ENCODE results near the gene RMDN2. TPM values are rescaled to one million over a fixed set of nuclear protein-coding genes. Genes with fewer than 3 reads are reported as not detected.

Gene RMDN2
- total RNA-seq, 1 experiment from 2014 or later, result 4.3 TPM

GRCh38 chr2:37904425-37904824 is 20.7 kb upstream of the RMDN2 start:
- Mint-ChIP-seq H3K27ac (ENCODE audit: unreplicated experiment) (no peak overlapping the region), H3K36me3 (ENCODE audit: insufficient read depth, unreplicated experiment) (no peaks in the 10 kb centered on the region), H3K4me1 (ENCODE audit: low read depth, unreplicated experiment) (peaks cover 8% of the 10 kb centered on the region), H3K9me3 (ENCODE audit: unreplicated experiment) (no peaks in the 10 kb centered on the region), H3K4me3 (ENCODE audit: unreplicated experiment) (no peak overlapping the region), H3K27me3 (ENCODE audit: insufficient read depth, unreplicated experiment) (no peaks in the 10 kb centered on the region)
- no peak for TF ChIP-seq CTCF (IDR thresholded peaks at IDR 0.05; ENCODE audit: insufficient read depth in 1 of 2, low read depth in 1 of 2, low read length in 1 of 2, severe bottlenecking in 1 of 2, unreplicated experiment in 1 of 2)
- POLR2A ChIA-PET, result no interaction called here
- no peaks in the 10 kb centered on the region for H3K36me3 ChIP-seq (ENCODE audit: control insufficient read depth, insufficient read depth, low read length)
- no peak overlapping the region for H3K4me3 ChIP-seq (ENCODE audit: low read depth, low read length)
- intact Hi-C loops (cut with micrococcal nuclease; ENCODE audit: unreplicated experiment), result no loop called here
- no peak for DNase-seq
- H3K9me3 ChIP-seq, result no peaks in the 10 kb centered on the region
- BruUV-seq (replicated peaks), result no TSS peak
- peaks cover 4% of the 10 kb centered on the region; the same call in 1 of the 2 replicates for H3K4me1 ChIP-seq
- CTCF ChIA-PET, result no interaction called here
- H3K27me3 ChIP-seq (replicated peaks; ENCODE audit: control insufficient read depth, insufficient read depth, low read length), result no peaks in the 10 kb centered on the region

GRCh38 chr2:37904993-37905392 is 20.1 kb upstream of the RMDN2 start:
- no peaks in the 10 kb centered on the region for H3K27me3 ChIP-seq (replicated peaks; ENCODE audit: control insufficient read depth, insufficient read depth, low read length)
- DNase-seq, result no peak
- H3K9me3 Mint-ChIP-seq (ENCODE audit: unreplicated experiment), result no peaks in the 10 kb centered on the region
- no peak overlapping the region for H3K4me3 Mint-ChIP-seq (ENCODE audit: unreplicated experiment)
- H3K27me3 Mint-ChIP-seq (ENCODE audit: insufficient read depth, unreplicated experiment), result no peaks in the 10 kb centered on the region
- ChIA-PET CTCF (no interaction called here), POLR2A (no interaction called here)
- intact Hi-C loops (cut with micrococcal nuclease; ENCODE audit: unreplicated experiment), result no loop called here
- no peaks in the 10 kb centered on the region for H3K9me3 ChIP-seq
- H3K36me3 Mint-ChIP-seq (ENCODE audit: insufficient read depth, unreplicated experiment), result no peaks in the 10 kb centered on the region
- no peaks in the 10 kb centered on the region for H3K36me3 ChIP-seq (ENCODE audit: control insufficient read depth, insufficient read depth, low read length)
- no peak overlapping the region for H3K27ac Mint-ChIP-seq (ENCODE audit: unreplicated experiment)
- TF ChIP-seq CTCF (IDR thresholded peaks at IDR 0.05; ENCODE audit: insufficient read depth in 1 of 2, low read depth in 1 of 2, low read length in 1 of 2, severe bottlenecking in 1 of 2, unreplicated experiment in 1 of 2), result no peak
- H3K4me1 ChIP-seq, result peaks cover 4% of the 10 kb centered on the region; the same call in 1 of the 2 replicates
- H3K4me1 Mint-ChIP-seq (ENCODE audit: low read depth, unreplicated experiment), result peaks cover 8% of the 10 kb centered on the region
- no peak overlapping the region for H3K4me3 ChIP-seq (ENCODE audit: low read depth, low read length)
- BruUV-seq (replicated peaks), result no TSS peak

- BruUV-seq (replicated peaks), result no TSS peak
- no peak for DNase-seq
Measured at GRCh38 chr2:37906131-37906530, 19.0 kb upstream of the RMDN2 start.

More at GRCh38 chr2:37906131-37906530, 19.0 kb upstream of the RMDN2 start:
- no peak for TF ChIP-seq CTCF (IDR thresholded peaks at IDR 0.05; ENCODE audit: insufficient read depth in 1 of 2, low read depth in 1 of 2, low read length in 1 of 2, severe bottlenecking in 1 of 2, unreplicated experiment in 1 of 2)
- peaks cover 8% of the 10 kb centered on the region for H3K4me1 Mint-ChIP-seq (ENCODE audit: low read depth, unreplicated experiment)
- H3K9me3 ChIP-seq, result no peaks in the 10 kb centered on the region
- H3K4me3 Mint-ChIP-seq (ENCODE audit: unreplicated experiment), result no peak overlapping the region
- CTCF ChIA-PET, result no interaction called here
- H3K4me3 ChIP-seq (ENCODE audit: low read depth, low read length), result no peak overlapping the region
- peaks cover 4% of the 10 kb centered on the region; the same call in 1 of the 2 replicates for H3K4me1 ChIP-seq
- H3K9me3 Mint-ChIP-seq (ENCODE audit: unreplicated experiment), result no peaks in the 10 kb centered on the region
- POLR2A ChIA-PET, result no interaction called here
- intact Hi-C loops (cut with micrococcal nuclease; ENCODE audit: unreplicated experiment), result no loop called here
- H3K36me3 ChIP-seq (ENCODE audit: control insufficient read depth, insufficient read depth, low read length), result no peaks in the 10 kb centered on the region
- no peak overlapping the region for H3K27ac Mint-ChIP-seq (ENCODE audit: unreplicated experiment)
- no peaks in the 10 kb centered on the region for H3K36me3 Mint-ChIP-seq (ENCODE audit: insufficient read depth, unreplicated experiment)
- H3K27me3 ChIP-seq (replicated peaks; ENCODE audit: control insufficient read depth, insufficient read depth, low read length), result no peaks in the 10 kb centered on the region
- no peaks in the 10 kb centered on the region for H3K27me3 Mint-ChIP-seq (ENCODE audit: insufficient read depth, unreplicated experiment)

Data from Caco-2 (cell line).